ENCODE measurements around the gene KRT35.

- TF ChIP-seq, protein P1, sequence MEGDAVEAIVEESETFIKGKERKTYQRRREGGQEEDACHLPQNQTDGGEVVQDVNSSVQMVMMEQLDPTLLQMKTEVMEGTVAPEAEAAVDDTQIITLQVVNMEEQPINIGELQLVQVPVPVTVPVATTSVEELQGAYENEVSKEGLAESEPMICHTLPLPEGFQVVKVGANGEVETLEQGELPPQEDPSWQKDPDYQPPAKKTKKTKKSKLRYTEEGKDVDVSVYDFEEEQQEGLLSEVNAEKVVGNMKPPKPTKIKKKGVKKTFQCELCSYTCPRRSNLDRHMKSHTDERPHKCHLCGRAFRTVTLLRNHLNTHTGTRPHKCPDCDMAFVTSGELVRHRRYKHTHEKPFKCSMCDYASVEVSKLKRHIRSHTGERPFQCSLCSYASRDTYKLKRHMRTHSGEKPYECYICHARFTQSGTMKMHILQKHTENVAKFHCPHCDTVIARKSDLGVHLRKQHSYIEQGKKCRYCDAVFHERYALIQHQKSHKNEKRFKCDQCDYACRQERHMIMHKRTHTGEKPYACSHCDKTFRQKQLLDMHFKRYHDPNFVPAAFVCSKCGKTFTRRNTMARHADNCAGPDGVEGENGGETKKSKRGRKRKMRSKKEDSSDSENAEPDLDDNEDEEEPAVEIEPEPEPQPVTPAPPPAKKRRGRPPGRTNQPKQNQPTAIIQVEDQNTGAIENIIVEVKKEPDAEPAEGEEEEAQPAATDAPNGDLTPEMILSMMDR (IDR thresholded peaks at IDR 0.05), result no peak
- no peak for TF ChIP-seq POLR2A (IDR thresholded peaks at IDR 0.05)
These were observed 31.7 kb upstream of the KRT35 start for GRCh38 chr17:41512546-41513167.
